ENCODE measurements around the gene ADK.
"Not testable (repeated sequence)": the region's sequence is repeated elsewhere in the genome, so short reads cannot be mapped to it uniquely, and the experiment has no call there.

DNA sequence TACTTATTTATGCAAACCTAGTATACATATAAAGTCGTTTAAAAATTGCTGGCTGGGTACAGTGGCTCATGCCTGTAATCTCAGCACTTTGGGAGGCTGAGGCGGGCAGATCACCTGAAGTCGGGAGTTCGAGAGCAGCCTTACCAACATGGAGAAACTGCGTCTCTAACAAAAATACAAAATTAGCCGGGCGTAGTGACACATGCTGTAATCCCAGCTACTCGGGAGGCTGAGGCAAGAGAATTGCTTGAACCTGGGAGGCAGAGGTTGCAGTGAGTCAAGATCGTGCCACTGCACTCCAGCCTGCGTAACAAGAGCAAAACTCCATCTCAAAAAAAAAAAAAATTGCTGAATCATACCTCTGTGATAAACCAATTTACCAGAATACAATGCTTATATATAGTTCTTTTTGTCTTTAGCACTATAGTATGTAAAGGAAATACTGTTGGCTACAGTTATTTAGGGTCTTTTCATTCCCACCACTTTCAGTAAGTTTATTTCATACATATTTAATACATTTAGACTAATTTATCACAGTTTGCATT is 325.2 kb downstream of the ADK start:
- TF ChIP-seq, protein P1, sequence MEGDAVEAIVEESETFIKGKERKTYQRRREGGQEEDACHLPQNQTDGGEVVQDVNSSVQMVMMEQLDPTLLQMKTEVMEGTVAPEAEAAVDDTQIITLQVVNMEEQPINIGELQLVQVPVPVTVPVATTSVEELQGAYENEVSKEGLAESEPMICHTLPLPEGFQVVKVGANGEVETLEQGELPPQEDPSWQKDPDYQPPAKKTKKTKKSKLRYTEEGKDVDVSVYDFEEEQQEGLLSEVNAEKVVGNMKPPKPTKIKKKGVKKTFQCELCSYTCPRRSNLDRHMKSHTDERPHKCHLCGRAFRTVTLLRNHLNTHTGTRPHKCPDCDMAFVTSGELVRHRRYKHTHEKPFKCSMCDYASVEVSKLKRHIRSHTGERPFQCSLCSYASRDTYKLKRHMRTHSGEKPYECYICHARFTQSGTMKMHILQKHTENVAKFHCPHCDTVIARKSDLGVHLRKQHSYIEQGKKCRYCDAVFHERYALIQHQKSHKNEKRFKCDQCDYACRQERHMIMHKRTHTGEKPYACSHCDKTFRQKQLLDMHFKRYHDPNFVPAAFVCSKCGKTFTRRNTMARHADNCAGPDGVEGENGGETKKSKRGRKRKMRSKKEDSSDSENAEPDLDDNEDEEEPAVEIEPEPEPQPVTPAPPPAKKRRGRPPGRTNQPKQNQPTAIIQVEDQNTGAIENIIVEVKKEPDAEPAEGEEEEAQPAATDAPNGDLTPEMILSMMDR (conservative IDR thresholded peaks at IDR 0.05; ENCODE audit: low read length): not testable (repeated sequence)
- not testable (repeated sequence) for TF ChIP-seq EZH2phosphoT487 (IDR thresholded peaks at IDR 0.05; ENCODE audit: borderline replicate concordance)

Data from Loucy (cell line).